ENCODE measurements around the gene BCL2L13. TPM values are rescaled to one million over a fixed set of nuclear protein-coding genes. Genes with fewer than 3 reads are reported as not detected.
"Not testable (repeated sequence)": the region's sequence is repeated elsewhere in the genome, so short reads cannot be mapped to it uniquely, and the experiment has no call there.

Gene BCL2L13
- polyA plus RNA-seq, 6 donors from 2014 or later: 21.5 to 49.5 (median 47.7) TPM

GRCh38 chr22:17613280-17613679 lies 25.3 kb upstream of the BCL2L13 start:
- no peaks in the 10 kb centered on the region for H3K9me3 Mint-ChIP-seq
- H3K27ac Mint-ChIP-seq: peak overlapping the region in 1 of 6 donors; percentile 7
- no peak for ATAC-seq (ENCODE audit: low read depth in 2 of 2)
- peaks cover 11 to 16% of the 10 kb centered on the region in 2 donors for H3K36me3 Mint-ChIP-seq
- no peaks in the 10 kb centered on the region for H3K4me1 Mint-ChIP-seq
- H3K27me3 Mint-ChIP-seq: no peaks in the 10 kb centered on the region
- DNase-seq: no peak
- no peak overlapping the region for H3K4me3 Mint-ChIP-seq

- Mint-ChIP-seq H3K36me3 (no peaks in the 10 kb centered on the region), H3K4me3 (peak overlapping the region; percentile 86 to 99 (median 94)), H3K9me3 (no peaks in the 10 kb centered on the region), H3K4me1 (peaks cover 0 to 43% (median 6%) of the 10 kb centered on the region in 3 donors), H3K27ac (peak overlapping the region; percentile 96 to 100 (median 98)), H3K27me3 (no peaks in the 10 kb centered on the region)
- DNase-seq (no peak), ATAC-seq (ENCODE audit: low read depth in 2 of 2) (no peak)
Observed at GRCh38 chr22:17627961-17628405, 10.6 kb upstream of the BCL2L13 start.

GRCh38 chr22:17628406-17629172 lies 10.0 kb upstream of the BCL2L13 start, which contains the start of gene ATP6V1E1:
ATP6V1E1 (minus strand) TSS chr22:17628749; CDS start chr22:17628635, 114 bp downstream.
- H3K4me1 Mint-ChIP-seq: peaks cover 0 to 43% (median 6%) of the 10 kb centered on the region in 3 donors
- H3K9me3 Mint-ChIP-seq: no peaks in the 10 kb centered on the region

GRCh38 chr22:17629173-17629489 lies 9.4 kb upstream of the BCL2L13 start:
- peak overlapping the region; percentile 96 to 100 (median 98) for H3K27ac Mint-ChIP-seq
- no peaks in the 10 kb centered on the region for H3K36me3 Mint-ChIP-seq
- no peak for ATAC-seq (ENCODE audit: low read depth in 2 of 2)
- no peak for DNase-seq
- H3K9me3 Mint-ChIP-seq: no peaks in the 10 kb centered on the region
- no peaks in the 10 kb centered on the region for H3K27me3 Mint-ChIP-seq
- H3K4me3 Mint-ChIP-seq: peak overlapping the region; percentile 86 to 99 (median 94)
- H3K4me1 Mint-ChIP-seq: peaks cover 0 to 43% (median 6%) of the 10 kb centered on the region in 3 donors

More at GRCh38 chr22:17628406-17629172, 10.0 kb upstream of the BCL2L13 start, which contains the start of gene ATP6V1E1:
- peak within 1 kb of the TSS; percentile 96 to 100 (median 98) for H3K27ac Mint-ChIP-seq
- DNase-seq: peak; percentile 95
- H3K4me3 Mint-ChIP-seq: peak within 1 kb of the TSS; percentile 86 to 99 (median 94)
- no peaks in the 10 kb centered on the region for H3K36me3 Mint-ChIP-seq
- peak; percentile 100 for ATAC-seq (ENCODE audit: low read depth in 2 of 2)
- H3K27me3 Mint-ChIP-seq: no peaks in the 10 kb centered on the region

- Mint-ChIP-seq H3K9me3 (no peaks in the 10 kb centered on the region), H3K27ac (peak overlapping the region in 5 of 6 donors; percentile 92 to 99 (median 96)), H3K36me3 (no peaks in the 10 kb centered on the region), H3K4me3 (peak overlapping the region in 4 of 8 donors; percentile 37 to 94 (median 58)), H3K27me3 (no peaks in the 10 kb centered on the region), H3K4me1 (peaks cover 0 to 41% (median 6%) of the 10 kb centered on the region in 3 donors)
- no peak for ATAC-seq (ENCODE audit: low read depth in 2 of 2)
- DNase-seq: no peak
Observed at GRCh38 chr22:17629641-17630040, 8.9 kb upstream of the BCL2L13 start.

- H3K36me3 Mint-ChIP-seq: no peaks in the 10 kb centered on the region
- H3K4me3 Mint-ChIP-seq: peak overlapping the region in 2 of 8 donors; percentile 25 to 48
- peak overlapping the region in 2 of 6 donors; percentile 69 to 81 for H3K27ac Mint-ChIP-seq
- H3K9me3 Mint-ChIP-seq: no peaks in the 10 kb centered on the region
- no peak for ATAC-seq (ENCODE audit: low read depth in 2 of 2)
- no peaks in the 10 kb centered on the region for H3K27me3 Mint-ChIP-seq
- H3K4me1 Mint-ChIP-seq: peaks cover 0 to 29% (median 6%) of the 10 kb centered on the region in 3 donors
- DNase-seq: no peak
Observed at GRCh38 chr22:17631076-17631565, 7.4 kb upstream of the BCL2L13 start.

- Mint-ChIP-seq H3K9me3 (no peaks in the 10 kb centered on the region), H3K27me3 (no peaks in the 10 kb centered on the region), H3K36me3 (no peaks in the 10 kb centered on the region), H3K4me1 (peaks cover 8 to 24% (median 16%) of the 10 kb centered on the region in 3 donors), H3K27ac (peak overlapping the region in 1 of 6 donors; percentile 70), H3K4me3 (no peak overlapping the region)
- DNase-seq (no peak), ATAC-seq (ENCODE audit: low read depth in 2 of 2) (no peak)
Observed at GRCh38 chr22:17633217-17633997, 5.2 kb upstream of the BCL2L13 start.

- no peaks in the 10 kb centered on the region for H3K27me3 Mint-ChIP-seq
- DNase-seq (no peak), ATAC-seq (ENCODE audit: low read depth in 2 of 2) (no peak)
- H3K36me3 Mint-ChIP-seq: no peaks in the 10 kb centered on the region
- no peaks in the 10 kb centered on the region for H3K9me3 Mint-ChIP-seq
- H3K4me1 Mint-ChIP-seq: peaks cover 8 to 20% (median 16%) of the 10 kb centered on the region in 3 donors
- peak overlapping the region in 1 of 8 donors; percentile 66 for H3K4me3 Mint-ChIP-seq
- no peak overlapping the region for H3K27ac Mint-ChIP-seq
Observed at GRCh38 chr22:17633998-17634323, 4.6 kb upstream of the BCL2L13 start.

- ATAC-seq (ENCODE audit: low read depth in 2 of 2) (no peak), DNase-seq (no peak)
- Mint-ChIP-seq H3K36me3 (no peaks in the 10 kb centered on the region), H3K27me3 (no peaks in the 10 kb centered on the region), H3K4me3 (no peak overlapping the region), H3K4me1 (peaks cover 12 to 20% (median 20%) of the 10 kb centered on the region in 3 donors), H3K27ac (no peak overlapping the region), H3K9me3 (no peaks in the 10 kb centered on the region)
Observed at GRCh38 chr22:17634696-17635095, 3.9 kb upstream of the BCL2L13 start.

- not testable (repeated sequence) for ATAC-seq (ENCODE audit: low read depth in 2 of 2); H3K36me3 Mint-ChIP-seq; DNase-seq; H3K27me3 Mint-ChIP-seq; H3K27ac Mint-ChIP-seq; H3K9me3 Mint-ChIP-seq
- peaks cover 12 to 30% (median 23%) of the 10 kb centered on the region in 3 donors for H3K4me1 Mint-ChIP-seq
- peak overlapping the region in 2 of 8 donors; percentile 15 to 16 for H3K4me3 Mint-ChIP-seq
Observed at GRCh38 chr22:17636850-17637249, 1.7 kb upstream of the BCL2L13 start.

GRCh38 chr22:17637490-17638181 lies 921 bp upstream of the BCL2L13 start:
- ATAC-seq (ENCODE audit: low read depth in 2 of 2) (no peak), DNase-seq (no peak)
- peaks cover 12 to 32% (median 23%) of the 10 kb centered on the region in 3 donors for H3K4me1 Mint-ChIP-seq
- no peaks in the 10 kb centered on the region for H3K9me3 Mint-ChIP-seq
- H3K27ac Mint-ChIP-seq: peak overlapping the region; percentile 97 to 100 (median 99)
- peak overlapping the region; percentile 84 to 99 (median 93) for H3K4me3 Mint-ChIP-seq
- no peaks in the 10 kb centered on the region for H3K36me3 Mint-ChIP-seq
- no peaks in the 10 kb centered on the region for H3K27me3 Mint-ChIP-seq

- ATAC-seq (ENCODE audit: low read depth in 2 of 2): peak; percentile 8 to 9
- peak overlapping the region; percentile 84 to 99 (median 93) for H3K4me3 Mint-ChIP-seq
- no peaks in the 10 kb centered on the region for H3K27me3 Mint-ChIP-seq
- peak overlapping the region; percentile 97 to 100 (median 99) for H3K27ac Mint-ChIP-seq
- H3K9me3 Mint-ChIP-seq: no peaks in the 10 kb centered on the region
- peaks cover 15 to 36% (median 23%) of the 10 kb centered on the region in 3 donors for H3K4me1 Mint-ChIP-seq
- DNase-seq: no peak
- no peaks in the 10 kb centered on the region for H3K36me3 Mint-ChIP-seq
Observed at GRCh38 chr22:17638182-17638431, 450 bp upstream of the BCL2L13 start.

GRCh38 chr22:17639247-17639741 lies 737 bp downstream of the BCL2L13 start:
- Mint-ChIP-seq H3K27me3 (no peaks in the 10 kb centered on the region), H3K27ac (peak overlapping the region; percentile 97 to 100 (median 99)), H3K4me3 (peak overlapping the region; percentile 84 to 99 (median 93)), H3K9me3 (no peaks in the 10 kb centered on the region), H3K4me1 (peaks cover 15 to 36% (median 23%) of the 10 kb centered on the region in 3 donors), H3K36me3 (no peaks in the 10 kb centered on the region)
- ATAC-seq (ENCODE audit: low read depth in 2 of 2): no peak
- peak; percentile 5 for DNase-seq

All from naive B cell (primary cell).